ENCODE data around the gene TMEM132C. TPM values are rescaled to one million over a fixed set of nuclear protein-coding genes. Genes with fewer than 3 reads are reported as not detected.

TMEM132C gene
- total RNA-seq, 1 experiment from 2014 or later: not detected

- DNase-seq (ENCODE audit: extremely low read depth, low read depth): no peak
Measured at GRCh38 chr12:128402486-128403243, 135.7 kb downstream of the TMEM132C start.

DNA sequence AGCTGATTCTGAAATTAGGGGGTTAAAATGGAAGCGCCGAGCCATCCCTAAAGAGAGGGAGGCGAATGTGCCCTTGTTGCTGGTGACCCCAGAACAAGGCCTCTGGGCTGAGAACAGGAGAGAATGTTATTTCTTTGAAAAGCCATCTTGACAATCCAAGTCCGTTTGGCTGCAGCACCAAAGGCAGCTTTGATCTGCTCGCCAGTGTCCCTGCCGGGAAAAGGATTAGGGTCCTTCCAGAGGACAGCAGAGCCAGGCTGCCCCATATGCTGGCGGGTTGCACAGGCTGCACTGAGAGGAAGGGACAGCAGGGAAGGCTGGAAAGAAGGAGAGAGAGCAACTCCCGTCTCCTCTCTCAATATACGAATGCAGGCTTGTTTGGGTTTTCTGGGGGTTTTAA, 141.7 kb downstream of the TMEM132C start:
- DNase-seq (ENCODE audit: extremely low read depth, low read depth): no peak

GRCh38 chr12:128415036-128415560, 148.1 kb downstream of the TMEM132C start:
- no peak for DNase-seq (ENCODE audit: extremely low read depth, low read depth)

GRCh38 chr12:128418944-128419343, 152.0 kb downstream of the TMEM132C start:
- no peak for DNase-seq (ENCODE audit: extremely low read depth, low read depth)

DNA sequence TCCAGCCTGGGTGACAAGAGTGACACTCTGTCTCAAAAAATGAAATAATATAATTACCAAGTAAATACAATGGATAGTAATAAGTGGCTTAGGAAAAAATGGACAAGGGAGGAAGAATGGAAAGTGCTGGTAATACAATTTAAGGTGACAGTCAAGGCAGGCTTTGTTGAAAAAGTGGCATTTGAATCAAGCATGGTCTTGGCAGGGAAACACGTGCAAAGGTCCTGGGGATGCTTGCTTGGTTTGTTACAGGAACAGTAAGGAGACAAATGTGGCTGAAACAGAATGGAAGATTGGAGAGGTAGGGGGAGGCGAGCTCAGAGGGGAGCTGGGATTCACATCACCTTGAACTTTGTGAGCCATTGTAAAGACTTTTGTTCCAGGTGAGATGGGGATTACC, 153.2 kb downstream of the TMEM132C start:
- no peak for DNase-seq (ENCODE audit: extremely low read depth, low read depth)

DNA sequence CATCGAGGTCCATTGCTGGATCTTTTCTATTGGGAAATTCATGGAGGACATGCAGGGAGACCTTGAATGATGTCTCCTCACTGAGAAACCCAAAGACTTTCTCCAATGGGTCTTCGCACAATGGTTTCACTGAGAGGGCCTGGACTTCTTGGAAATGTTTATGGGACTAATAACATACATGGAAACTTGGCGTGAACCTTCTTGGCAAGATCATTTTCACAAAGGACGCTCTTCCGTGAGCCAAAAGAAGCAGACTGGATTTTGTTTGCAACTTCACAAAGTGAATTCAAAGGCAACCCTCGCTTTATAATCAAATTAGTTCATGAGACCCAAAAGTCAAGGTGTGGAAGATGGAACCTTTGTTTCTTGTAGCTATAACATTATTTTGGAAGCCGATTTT, 154.4 kb downstream of the TMEM132C start:
- DNase-seq (ENCODE audit: extremely low read depth, low read depth): no peak

GRCh38 chr12:128423205-128423604, 156.2 kb downstream of the TMEM132C start:
- DNase-seq (ENCODE audit: extremely low read depth, low read depth): no peak

- no peak for DNase-seq (ENCODE audit: extremely low read depth, low read depth)
Measured at GRCh38 chr12:128424931-128425431, 158.0 kb downstream of the TMEM132C start.

DNA sequence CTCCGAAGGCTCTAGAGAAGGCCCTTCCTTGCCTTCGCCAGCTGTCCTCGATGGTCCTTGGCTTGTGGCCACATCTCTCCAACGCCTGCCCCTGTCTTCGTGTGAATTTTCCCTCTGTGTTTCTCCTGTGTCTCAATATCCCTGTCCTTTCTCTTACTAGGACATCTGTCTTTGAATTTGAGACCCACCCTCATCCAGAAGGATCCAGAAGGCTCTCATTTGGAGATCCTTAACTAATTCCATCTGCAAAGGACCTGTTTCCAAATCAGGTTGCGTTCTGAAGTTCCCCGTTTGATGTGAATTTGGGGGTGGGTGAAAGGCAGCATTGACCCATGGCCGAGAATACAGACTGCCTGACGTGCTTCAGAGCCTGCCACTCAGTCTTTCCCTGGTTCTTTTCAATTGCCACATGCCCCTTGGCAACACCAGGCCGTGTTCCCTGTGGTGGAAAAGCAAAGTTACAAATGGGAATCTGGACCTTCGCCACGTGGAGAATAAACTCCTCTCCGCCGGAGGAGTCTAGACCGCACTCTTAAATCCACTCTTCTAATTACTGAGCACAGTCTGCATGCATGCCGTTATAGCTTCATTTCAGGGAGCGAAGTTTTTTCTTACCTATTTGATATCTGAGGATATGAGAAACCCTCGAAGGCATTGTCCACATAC, 158.8 kb downstream of the TMEM132C start:
- DNase-seq (ENCODE audit: extremely low read depth, low read depth): no peak

DNA sequence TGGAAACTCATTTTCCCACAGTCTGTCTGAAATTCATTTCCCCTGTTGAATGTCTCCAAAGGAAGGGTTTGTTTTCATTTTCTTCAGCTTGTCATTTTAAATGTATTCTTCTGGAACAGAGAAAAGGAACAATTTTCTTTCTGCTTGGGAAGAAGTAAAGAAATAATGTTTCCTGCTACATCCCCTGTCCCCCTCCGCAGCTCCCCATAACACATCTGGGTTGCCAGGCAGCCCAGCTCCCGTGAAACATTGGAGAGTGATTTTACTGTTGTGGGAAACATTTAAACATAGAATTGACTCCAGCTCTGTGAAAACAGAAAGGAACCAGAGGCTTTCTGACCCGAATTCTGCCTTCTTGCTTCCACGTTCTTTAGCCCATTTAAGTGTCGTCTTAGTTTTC, 159.5 kb downstream of the TMEM132C start:
- no peak for DNase-seq (ENCODE audit: extremely low read depth, low read depth)

- no peak for DNase-seq (ENCODE audit: extremely low read depth, low read depth)
Measured at GRCh38 chr12:128439796-128440195, 172.8 kb downstream of the TMEM132C start.

DNA sequence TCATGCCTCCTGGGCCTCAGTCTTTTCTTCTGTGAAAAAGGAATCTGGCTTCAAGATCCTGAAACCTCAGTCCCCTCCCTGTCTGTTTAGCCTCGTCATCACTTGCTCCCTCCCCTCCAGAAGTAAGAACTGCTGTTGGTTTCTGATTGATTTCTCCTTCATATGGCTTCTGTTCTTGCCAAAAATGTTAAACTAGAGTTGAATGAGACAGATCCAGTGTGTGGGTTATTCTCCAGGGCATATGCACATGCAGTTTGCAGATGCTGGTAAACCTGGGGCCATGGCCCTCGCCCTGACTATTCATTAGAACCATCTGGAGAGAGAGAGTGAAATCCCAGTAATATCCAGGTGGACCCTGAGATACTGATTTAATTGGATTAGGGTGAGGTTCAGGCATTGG, 175.1 kb downstream of the TMEM132C start:
- DNase-seq (ENCODE audit: extremely low read depth, low read depth): no peak

- DNase-seq (ENCODE audit: extremely low read depth, low read depth): no peak
Measured at GRCh38 chr12:128444598-128444997, 177.6 kb downstream of the TMEM132C start.

GRCh38 chr12:128445415-128446127, 178.6 kb downstream of the TMEM132C start:
- DNase-seq (ENCODE audit: extremely low read depth, low read depth): no peak

DNA sequence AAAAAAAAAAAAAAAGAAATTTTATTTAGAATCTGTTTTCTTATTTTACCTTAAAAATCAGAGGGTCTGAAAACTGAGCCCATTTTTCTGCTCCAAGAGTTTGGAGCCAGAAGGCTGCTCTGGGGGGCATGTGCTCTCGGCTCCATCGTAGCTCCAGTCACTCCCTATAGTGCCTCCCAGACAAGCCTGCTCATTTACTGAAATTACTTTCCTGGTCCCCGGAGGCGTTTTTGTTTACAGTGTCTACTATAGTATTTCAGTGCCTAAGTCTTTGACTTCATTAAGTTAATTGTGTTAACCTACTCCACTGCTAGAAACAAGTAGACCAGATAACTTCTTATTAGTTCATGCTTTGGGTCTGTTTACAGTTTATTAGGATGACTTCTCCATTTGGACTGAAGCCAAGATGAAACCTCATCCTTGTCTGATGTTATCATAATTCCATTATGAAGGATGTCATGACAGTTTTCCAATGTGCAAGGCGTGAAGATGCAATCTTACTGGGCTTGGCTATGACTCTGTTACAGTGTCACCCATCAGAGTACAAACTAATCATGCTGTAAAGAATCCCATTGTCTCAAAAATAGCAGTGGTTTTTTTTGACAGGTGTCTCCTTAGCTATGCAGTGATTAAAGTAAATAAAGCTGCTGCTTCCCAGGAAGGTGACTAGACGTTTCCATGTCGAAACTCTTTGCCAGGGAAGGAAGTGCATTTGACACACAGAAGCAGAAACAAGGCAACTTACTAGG, 182.3 kb downstream of the TMEM132C start:
- DNase-seq (ENCODE audit: extremely low read depth, low read depth): no peak

DNA sequence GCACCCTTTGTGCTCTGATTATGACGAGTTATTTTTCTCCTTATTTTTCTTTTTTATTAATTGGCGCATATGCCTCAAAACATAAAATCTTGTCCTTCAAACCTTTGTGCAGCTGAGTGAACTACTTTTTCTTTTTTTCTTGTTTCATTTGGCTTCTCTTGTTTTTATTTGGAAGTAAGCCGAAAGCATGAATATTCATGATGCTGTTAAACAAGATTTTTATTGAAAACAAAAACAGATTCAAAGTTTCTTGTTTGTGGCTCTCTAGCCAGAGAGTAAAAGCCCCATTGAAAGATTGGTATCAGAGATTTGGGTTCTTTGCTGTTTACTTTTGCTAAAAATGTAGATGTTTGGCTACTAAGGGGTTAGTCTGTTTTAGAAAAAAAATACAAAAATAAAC, 183.8 kb downstream of the TMEM132C start:
- no peak for DNase-seq (ENCODE audit: extremely low read depth, low read depth)

DNA sequence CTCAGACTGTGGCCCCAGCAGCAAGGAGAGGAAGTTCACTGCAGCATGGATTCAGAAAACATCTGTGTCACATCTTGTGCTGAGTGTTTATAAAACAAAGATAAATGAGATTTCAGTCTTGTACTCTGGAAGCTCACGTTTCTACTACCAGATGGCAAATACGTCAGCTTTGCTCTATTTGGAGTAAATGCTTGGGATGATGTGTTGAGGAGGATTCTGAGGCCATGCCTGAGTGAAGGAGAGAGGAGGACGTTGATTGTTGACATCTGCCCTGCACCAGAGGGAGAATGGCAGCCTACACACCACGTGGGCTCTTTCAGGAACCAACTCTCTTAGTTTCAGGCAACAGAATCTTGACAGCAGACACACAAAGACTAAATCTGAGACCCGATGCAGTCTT, 188.9 kb downstream of the TMEM132C start:
- DNase-seq (ENCODE audit: extremely low read depth, low read depth): no peak

DNA sequence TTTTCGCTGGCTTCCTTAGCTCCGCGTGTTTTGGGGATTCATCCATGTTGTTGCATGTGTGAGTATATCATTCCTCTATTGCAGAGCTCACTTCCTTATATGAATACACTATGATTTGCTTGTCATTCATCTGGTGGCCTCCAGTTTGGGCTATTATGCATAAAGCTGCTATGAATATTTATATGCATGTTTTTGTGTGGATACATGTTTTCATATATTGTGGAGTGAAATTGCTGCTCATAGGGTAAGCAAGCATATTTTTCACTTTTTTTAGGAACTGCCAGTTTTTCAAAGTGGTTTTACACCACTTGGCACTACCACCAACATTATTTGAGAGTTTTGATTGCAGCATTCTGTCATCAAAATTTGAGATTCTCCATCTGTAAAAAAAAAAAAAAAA, 190.0 kb downstream of the TMEM132C start:
- DNase-seq (ENCODE audit: extremely low read depth, low read depth): no peak

DNA sequence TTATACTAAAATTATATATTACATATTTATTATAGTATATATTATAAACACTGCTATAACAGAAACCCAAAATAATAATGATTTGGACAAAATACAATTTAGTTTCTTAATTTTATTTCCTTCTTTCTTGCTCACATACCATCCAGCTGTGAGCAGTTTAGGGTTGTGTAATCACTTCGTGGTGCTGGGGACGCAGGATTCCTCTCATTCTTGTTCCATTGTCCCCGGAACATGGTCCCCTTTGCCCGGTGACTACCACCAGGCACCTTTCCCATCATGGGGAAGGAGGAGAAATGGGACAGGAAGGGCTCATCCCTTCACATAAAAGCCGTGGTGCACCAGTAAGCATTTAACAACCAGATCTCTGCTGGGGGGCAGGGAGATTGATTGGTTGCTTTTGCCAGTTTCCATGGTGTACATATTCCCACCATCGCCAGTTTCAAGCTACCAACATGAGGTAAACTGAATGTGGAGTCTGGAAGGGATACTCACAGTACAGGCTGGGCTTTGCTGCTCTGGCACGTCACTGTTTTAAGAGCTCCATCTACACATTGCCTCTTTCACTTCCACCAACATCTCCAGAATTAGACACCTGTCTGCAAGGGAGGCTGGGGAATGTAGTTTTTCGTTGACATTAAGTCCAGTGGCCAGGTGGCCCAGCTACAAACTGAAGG, 191.5 kb downstream of the TMEM132C start:
- no peak for DNase-seq (ENCODE audit: extremely low read depth, low read depth)

GRCh38 chr12:128459067-128459466, 192.1 kb downstream of the TMEM132C start:
- DNase-seq (ENCODE audit: extremely low read depth, low read depth): no peak
